NCI-H524 (cell line): ENCODE data around the gene SETD1A.
A peak's percentile ranks its signal among the peaks of the same experiment; 100 is the strongest.

Experiments
- DNase-seq, 2 experiments: peaks; one replicate each; lab custom pipeline; 2025; lab: John Stamatoyannopoulos, UW

Gene SETD1A

DNA sequence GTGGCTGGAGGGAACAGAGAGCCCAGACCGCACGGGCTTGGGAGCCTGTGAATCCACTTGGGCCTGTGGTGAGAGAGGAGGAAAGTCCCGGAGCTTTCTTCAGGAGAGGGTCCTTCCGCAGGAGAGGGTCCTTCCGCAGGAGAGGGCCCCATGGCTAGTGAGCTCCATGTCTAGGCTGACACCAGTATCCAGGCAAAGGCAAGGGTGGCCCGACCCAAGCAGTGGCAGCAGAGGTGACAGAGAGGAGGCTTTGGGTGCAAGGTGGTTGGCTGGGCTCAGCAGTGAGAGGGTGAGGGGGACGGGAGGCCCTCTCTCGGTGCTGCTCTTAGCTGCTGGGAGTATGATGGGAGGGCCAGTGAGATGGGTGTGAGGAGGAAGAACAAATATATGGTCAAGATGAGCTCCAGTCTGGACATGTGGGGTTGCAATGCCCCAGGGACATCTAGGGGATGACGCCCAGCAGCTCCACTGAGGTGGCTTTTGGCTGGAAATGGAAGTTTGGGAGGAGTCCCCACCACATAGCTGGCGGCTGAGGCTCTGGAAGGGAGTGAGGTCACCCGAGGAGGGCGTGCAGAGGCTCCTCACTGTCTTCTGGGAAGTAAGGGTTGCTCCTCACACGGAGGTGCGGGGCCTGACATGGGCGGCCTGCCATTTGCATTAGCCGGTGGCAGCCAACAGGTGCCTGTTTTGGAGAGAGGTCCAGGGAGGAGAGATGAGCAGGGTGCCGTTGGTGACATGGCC lies 25.2 kb downstream of the SETD1A start:
- no peak for DNase-seq

GRCh38 chr16:30983289-30983889 lies 25.8 kb downstream of the SETD1A start:
- no peak for DNase-seq

DNA sequence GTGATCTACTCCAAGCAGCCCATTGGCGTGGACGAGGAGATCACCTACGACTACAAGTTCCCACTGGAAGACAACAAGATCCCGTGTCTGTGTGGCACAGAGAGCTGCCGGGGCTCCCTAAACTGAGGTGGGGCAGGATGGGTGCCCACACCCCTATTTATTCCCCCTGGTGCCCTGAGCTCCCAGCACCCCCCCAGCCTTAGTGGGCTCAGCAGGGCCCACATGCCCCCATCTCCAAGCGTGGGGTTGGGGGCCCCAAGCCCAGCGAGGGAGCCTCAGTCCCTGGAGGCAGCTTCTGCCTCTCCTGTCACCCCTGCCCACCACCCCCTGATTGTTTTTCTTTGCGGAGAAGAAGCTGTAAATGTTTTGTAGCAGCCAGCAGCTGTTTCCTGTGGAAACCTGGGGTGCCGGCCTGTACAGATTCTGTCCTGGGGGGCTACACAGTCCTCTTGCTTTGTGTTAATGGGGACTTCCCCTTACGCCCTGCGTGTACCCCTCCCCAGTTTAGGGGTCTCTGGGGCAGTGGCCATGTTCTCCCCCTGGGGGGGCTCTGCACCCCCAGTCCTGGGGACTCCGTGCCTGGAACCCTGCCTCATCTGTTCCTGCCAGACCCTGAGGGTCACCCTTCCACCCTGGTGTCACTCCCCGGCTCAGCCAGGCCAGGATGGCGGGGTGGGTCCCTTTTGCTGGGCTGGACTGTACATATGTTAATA lies 26.5 kb downstream of the SETD1A start:
- no peak for DNase-seq

DNA sequence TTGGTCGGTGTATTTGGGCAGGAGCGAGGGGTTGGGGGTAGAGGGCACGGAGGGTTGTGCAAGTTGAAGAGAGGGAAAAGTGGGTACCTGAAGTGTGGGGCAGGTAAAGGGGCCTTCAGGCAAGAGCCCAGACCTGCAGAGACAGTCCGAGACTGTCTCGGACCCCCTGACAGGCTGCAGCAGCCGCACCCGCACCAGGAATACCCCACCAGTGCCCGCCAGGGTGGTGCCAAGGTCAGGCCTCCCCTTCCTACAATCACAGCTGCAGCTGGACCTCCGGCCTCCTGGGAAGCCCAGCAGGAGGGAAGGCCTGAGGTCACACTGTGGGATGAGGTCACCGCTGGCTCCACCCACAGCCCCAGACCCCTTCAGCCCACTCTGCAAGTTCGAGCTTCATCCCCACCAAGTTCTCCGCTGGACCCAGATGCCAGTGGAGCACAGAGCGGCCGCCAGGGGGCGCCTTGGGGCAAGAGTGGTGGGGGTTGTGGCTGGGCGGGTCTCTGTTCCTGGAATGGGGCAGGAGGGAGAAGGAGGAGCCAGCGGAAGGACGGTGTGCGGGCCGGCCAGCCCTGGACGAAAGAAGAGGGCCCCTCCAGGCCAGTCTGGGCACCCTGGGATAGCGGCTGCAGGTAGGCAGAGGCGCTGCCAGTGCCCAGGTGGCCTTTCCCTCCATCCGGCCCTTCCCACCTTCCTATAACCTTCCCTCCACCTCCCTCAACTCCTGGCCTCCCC lies 27.3 kb downstream of the SETD1A start, which contains the start of gene HSD3B7:
TSS of gene HSD3B7 (plus strand) at position 539 of the 732 bp plus-strand sequence. CDS start 452 bp downstream, outside the sequence.
- DNase-seq: peak; percentile 63 to 75

DNA sequence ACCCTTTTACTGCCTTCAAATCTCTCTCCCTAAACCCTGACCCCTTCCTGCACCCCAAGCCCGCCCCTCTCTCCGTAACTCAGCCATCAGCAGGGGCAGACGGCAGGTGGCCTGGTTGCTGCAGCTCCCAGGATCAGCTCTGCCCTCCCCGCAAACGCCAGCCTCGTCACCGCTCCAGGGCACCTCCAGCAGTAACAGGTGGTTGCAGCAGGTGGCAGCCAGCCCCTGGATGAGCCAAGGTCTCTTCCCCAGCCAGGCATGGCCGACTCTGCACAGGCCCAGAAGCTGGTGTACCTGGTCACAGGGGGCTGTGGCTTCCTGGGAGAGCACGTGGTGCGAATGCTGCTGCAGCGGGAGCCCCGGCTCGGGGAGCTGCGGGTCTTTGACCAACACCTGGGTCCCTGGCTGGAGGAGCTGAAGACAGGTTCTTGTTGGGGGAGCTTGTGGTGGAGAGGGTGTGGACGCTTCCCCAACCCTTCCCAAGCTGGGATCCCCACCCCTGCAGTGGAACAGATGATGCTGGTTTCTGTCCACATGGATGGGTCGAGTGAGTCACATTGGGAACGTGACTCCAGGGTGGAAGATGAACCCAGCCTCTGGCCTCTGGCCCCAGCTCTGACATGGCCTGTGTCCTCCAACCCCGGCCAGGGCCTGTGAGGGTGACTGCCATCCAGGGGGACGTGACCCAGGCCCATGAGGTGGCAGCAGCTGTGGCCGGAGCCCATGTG lies 28.0 kb downstream of the SETD1A start:
- DNase-seq: peak; percentile 62 to 75

GRCh38 chr16:30986129-30986991 lies 28.8 kb downstream of the SETD1A start:
- DNase-seq: no peak

GRCh38 chr16:30987581-30988190 lies 30.1 kb downstream of the SETD1A start:
- DNase-seq: no peak

DNA sequence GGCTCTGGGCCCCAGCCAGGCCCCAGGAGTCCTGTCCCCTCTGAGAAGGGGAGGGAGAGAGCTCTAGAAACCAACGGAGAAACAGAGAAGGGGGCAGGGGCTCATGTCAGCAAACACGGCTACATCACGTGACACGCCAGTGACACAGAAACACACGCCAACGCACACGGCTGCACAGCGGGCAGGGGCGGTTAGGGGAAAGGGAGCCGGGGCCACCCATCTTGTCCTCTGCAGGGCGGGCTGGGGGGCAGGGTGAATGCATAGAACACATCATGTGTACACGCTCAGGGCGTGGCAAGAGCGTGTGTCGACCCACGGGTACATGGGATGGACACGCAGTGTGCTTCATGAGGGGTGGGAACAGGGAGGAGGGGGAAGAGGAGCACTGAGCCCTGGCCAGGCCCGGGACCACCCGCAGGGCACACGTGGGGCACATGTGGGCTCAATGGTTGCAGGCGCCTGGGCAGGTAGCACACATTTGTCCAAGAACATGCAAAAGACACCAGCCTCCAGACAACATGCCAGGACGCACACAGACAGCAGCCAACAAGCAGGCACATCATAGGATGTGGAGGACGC lies 32.0 kb downstream of the SETD1A start:
- no peak for DNase-seq

DNA sequence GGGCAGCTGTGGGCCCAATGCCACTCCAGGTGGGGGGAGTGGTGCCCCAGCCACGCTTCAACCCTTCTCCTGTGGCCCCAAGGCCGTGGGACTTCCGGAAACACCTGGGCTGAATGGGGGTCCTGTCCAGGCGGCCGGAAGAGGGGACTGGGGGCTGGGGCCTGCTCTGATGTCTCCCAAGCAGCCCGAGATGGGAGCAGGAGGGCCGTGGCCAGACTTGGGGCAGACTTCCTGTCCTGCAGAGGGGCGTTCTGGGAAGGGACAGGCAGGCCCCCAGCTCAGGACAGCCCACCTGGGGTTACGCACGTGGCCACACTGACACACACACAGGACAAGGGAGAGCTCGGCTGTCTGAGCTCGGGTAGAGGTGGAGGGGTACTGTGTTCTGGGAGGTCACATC lies 32.6 kb downstream of the SETD1A start:
- no peak for DNase-seq

DNA sequence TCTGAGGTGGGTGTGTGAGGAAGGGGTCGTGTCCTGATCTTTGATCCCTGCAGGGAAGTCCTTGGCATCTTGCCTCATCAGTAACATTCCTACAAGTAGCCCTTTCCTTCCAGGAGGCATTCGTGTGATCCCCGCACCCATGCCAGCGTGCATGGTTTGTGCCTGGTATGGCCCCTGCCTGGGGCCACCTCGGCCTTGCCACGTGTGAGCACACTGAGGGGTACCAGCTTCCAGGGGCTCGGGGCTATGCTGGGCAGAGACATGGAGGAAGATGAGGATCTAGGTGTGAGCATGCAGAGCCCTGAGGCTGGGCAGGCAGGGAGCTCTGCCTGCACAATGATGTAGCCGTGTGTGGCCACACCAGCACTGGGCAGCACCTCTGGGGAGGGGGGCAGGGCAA lies 33.5 kb downstream of the SETD1A start:
- DNase-seq: no peak

- no peak for DNase-seq
Measured at GRCh38 chr16:30992276-30992780, 34.8 kb downstream of the SETD1A start.

- no peak for DNase-seq
Measured at GRCh38 chr16:30992931-30993816, 35.6 kb downstream of the SETD1A start.

- no peak for DNase-seq
Measured at GRCh38 chr16:30995927-30996323, 38.4 kb downstream of the SETD1A start.

- DNase-seq: no peak
Measured at GRCh38 chr16:30996324-30996984, 38.9 kb downstream of the SETD1A start.

GRCh38 chr16:30996985-30997724 lies 39.6 kb downstream of the SETD1A start:
- DNase-seq: no peak

- DNase-seq: no peak
Measured at GRCh38 chr16:30997725-30998711, 40.5 kb downstream of the SETD1A start.
